AG04450 (cell line): ENCODE data around the gene MIPEP. TPM values are rescaled to one million over a fixed set of nuclear protein-coding genes. Genes with fewer than 3 reads are reported as not detected.

Experiments
- CTCF ChIA-PET: fragments of 300-600, 350-600 bp; formaldehyde crosslinking; extraction: SDS; loops from one replicate; lab custom pipeline; 2022; ENCODE audit warnings: antibody characterized with exemption, inconsistent platforms; lab: Charles Lee
- POLR2A ChIA-PET: fragments of 350-600 bp; formaldehyde crosslinking; extraction: SDS; loops from one replicate; lab custom pipeline; 2021; ENCODE audit warnings: antibody characterized with exemption, inconsistent platforms; lab: Yijun Ruan, JAX
- DNase-seq: peaks from one replicate; pipeline ENCODE4 v3.0.0-alpha.2; 2011; ENCODE audit warnings: low read depth, low spot score
- H3K27ac ChIP-seq: one replicate; pipeline ENCODE4 v1.5.1; 2012; ENCODE audit warnings: low read depth, low read length, control low read depth
- H3K27me3 ChIP-seq: one replicate; pipeline ENCODE4 v1.6.0; 2012; ENCODE audit warnings: low read length; ENCODE audit not compliant: control insufficient read depth, insufficient read depth
- H3K4me3 ChIP-seq: 2 replicates; pipeline ENCODE4 v1.5.1; 2011; ENCODE audit warnings: mild to moderate bottlenecking, low read depth, low read length, control low read depth
- H3K9me3 ChIP-seq: 2 replicates; pipeline ENCODE4 v1.5.1; 2012; ENCODE audit warnings: low read length; ENCODE audit not compliant: control insufficient read depth, insufficient read depth
- CTCF ChIP-seq: IDR thresholded peaks from 2 replicates; pipeline ENCODE4 v1.5.1; 2011; ENCODE audit warnings: low read depth, low read length, control low read depth, inconsistent platforms
- polyA plus RNA-seq: library from polyadenylated mRNA; depleted of rRNA; stranded (reverse); fragments of >200 nt; gene quantifications from 2 replicates; pipeline ENCODE4 v1.2.3, GENCODE V29; 2011

Gene MIPEP
- polyA plus RNA-seq, 1 experiment: 40.8 TPM

DNA sequence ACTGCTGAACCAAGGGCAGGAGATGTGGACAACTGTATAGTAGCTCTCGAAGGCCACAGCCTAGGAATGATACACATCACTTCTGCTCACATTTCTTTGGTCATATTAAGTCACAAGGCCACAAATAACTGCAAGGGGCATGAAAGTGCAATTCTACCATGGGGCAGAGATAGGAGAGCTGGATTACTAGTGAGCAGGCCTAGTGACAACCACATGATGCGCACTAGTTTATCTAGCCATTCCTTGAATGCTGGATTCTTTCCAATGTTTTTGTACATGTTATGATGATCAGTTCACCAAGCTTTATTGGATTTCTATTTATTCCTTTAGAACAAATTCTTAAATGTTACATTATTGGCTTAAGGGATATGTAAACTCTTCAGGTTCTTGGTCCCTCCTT, 100.7 kb downstream of the MIPEP start:
- DNase-seq: no peak

DNA sequence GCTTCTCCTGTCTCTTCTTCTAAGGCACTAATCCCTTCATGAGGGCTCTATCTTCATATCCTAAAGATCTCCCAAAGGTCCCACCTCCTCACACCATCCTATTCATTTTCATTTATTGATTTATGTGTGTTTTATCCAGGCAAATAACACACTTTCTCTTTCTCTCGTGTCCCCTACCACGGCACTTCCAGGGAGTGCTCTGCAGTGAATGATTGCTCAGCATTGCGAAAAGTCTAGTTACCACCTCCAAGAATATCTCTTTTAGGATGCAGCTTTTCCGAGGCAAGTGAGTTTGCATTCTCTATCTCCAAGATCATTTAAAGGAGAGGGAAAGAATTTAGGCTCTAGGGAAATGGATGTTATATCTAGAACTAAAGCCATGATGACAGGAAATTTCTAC, 101.7 kb downstream of the MIPEP start:
- POLR2A ChIA-PET: no interaction called here
- H3K9me3 ChIP-seq: peaks cover 3% of the 10 kb centered on the region
- DNase-seq: no peak
- no peak for TF ChIP-seq CTCF
- no peak overlapping the region for H3K4me3 ChIP-seq
- CTCF ChIA-PET: no interaction called here
- H3K27ac ChIP-seq: no peak overlapping the region
- H3K27me3 ChIP-seq: no peaks in the 10 kb centered on the region

More for the DNA sequence above, 100.7 kb downstream of the MIPEP start:
- CTCF ChIA-PET: interaction anchor here (1.1 to 1.2 kb wide), 2 partner anchors 9 to 321 kb away, joined by 3 to 4 read pairs; no protein-coding TSS in a partner anchor
- Histone ChIP-seq H3K27me3 (no peaks in the 10 kb centered on the region), H3K27ac (no peak overlapping the region), H3K4me3 (no peak overlapping the region), H3K9me3 (peaks cover 3% of the 10 kb centered on the region)
- POLR2A ChIA-PET: interaction anchor here (1.1 kb wide), 1 partner anchor 107 kb away, joined by 3 read pairs; no protein-coding TSS in a partner anchor
- TF ChIP-seq CTCF: no peak

DNA sequence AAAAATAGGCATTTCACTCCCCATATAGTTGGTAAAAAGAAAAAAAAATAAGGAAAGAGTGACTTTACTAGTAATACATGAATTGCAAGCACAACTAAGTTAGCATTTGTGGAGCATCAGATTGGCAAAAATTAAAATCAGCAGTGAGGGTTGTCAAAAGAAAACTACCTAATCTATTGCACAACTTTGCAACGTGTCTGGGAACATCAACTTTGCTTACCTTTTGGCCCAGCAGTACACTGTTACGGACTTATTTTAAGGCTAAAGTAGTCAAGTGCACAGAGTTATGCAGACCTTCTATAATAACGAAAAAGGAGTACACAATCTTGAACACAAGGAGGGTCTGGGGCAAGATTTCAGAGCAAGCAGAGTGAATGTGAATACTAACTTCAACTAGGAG, 102.6 kb downstream of the MIPEP start:
- H3K27ac ChIP-seq: no peak overlapping the region
- no peak for TF ChIP-seq CTCF
- H3K4me3 ChIP-seq: no peak overlapping the region
- POLR2A ChIA-PET: no interaction called here
- peaks cover 3% of the 10 kb centered on the region for H3K9me3 ChIP-seq
- no peaks in the 10 kb centered on the region for H3K27me3 ChIP-seq
- DNase-seq: no peak
- CTCF ChIA-PET: no interaction called here

DNA sequence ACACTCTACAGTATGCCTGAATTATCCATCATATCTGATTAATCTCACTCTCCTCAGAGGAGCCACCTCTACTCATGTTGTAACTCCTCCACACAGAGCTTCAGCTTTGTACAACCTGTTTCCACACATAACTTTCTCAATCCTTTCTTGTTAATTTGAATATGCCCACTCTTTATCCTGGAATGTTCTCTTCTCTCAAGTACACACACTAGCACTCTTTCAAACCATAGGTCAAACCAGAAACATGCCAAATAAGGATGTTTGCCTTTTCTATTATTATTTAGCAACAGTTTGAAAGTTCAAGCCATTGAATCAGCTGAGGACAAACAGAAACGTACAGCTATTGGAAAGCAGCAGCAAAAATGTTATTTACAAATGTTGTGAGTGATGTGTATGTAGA, 110.3 kb downstream of the MIPEP start:
- ChIA-PET POLR2A (interaction anchor here (0.6 to 2.8 kb wide), 8 partner anchors 12 to 105 kb away, joined by 3 to 14 read pairs (median 4); no protein-coding TSS in a partner anchor), CTCF (interaction anchor here (1.0 to 1.6 kb wide), 4 partner anchors 10 to 111 kb away, joined by 3 to 6 read pairs (median 4); partner anchors contain the start of gene MIPEP)
- H3K4me3 ChIP-seq: no peak overlapping the region
- DNase-seq: no peak
- no peak for TF ChIP-seq CTCF
- no peak overlapping the region for H3K27ac ChIP-seq
- peaks cover 8% of the 10 kb centered on the region for H3K9me3 ChIP-seq
- no peaks in the 10 kb centered on the region for H3K27me3 ChIP-seq

DNA sequence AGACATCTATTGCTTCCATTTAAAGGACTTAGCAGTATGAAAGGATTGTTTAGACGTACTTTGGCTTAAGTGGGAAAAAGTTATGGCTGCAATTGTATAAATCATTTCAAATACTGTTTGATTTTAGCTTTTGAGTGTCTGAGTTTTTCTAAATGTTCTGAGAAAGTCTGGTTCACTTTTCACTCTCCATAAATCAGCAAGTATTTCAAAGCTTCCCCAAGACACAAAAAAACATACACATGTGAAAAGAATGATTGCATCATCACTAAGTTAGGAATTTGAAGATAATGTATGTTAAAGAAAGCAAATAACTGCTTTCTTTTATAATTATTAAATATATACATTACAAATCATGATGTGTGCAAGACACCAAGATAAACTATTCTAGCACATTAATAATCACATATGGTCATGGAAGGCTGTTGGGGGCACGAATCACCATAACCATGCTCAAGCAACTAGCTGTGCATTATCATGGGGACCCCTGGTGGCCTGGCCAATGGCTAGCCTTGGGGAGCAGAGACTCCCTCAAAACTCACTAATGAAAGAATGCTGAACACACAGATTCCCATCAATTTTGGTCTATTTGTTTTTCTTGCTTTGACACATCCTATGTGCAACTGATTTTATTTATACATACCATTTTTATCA, 111.1 kb downstream of the MIPEP start:
- CTCF ChIA-PET: interaction anchor here (1.0 to 1.6 kb wide), 4 partner anchors 11 to 99 kb away, joined by 3 to 6 read pairs (median 4); no protein-coding TSS in a partner anchor

More for the DNA sequence above, 111.1 kb downstream of the MIPEP start:
- TF ChIP-seq CTCF: peak; percentile 58
- Histone ChIP-seq H3K4me3 (no peak overlapping the region), H3K27me3 (no peaks in the 10 kb centered on the region), H3K9me3 (peaks cover 8% of the 10 kb centered on the region), H3K27ac (no peak overlapping the region)
- POLR2A ChIA-PET: interaction anchor here (0.6 to 2.8 kb wide), 5 partner anchors 25 to 104 kb away, joined by 3 to 14 read pairs (median 5); no protein-coding TSS in a partner anchor
- no peak for DNase-seq
